Neutrophil (primary cell): Measurements from ENCODE around the gene TAMALIN.

Experiments
- H3K27ac ChIP-seq: fragments of 200-600 bp; sonication (generic); 2 replicates; pipeline ENCODE4 v1.5.1; 2016; ENCODE audit warnings: mild to moderate bottlenecking, moderate library complexity
- H3K27me3 ChIP-seq: fragments of 200-600 bp; sonication (generic); 2 replicates; pipeline ENCODE4 v1.6.0; 2016; ENCODE audit warnings: mild to moderate bottlenecking
- H3K36me3 ChIP-seq: fragments of 200-600 bp; sonication (generic); 2 replicates; pipeline ENCODE4 v1.5.1; 2017
- H3K4me1 ChIP-seq, 2 experiments: fragments of 200-600 bp in 1 of 2; sonication (generic) in 1 of 2; 1 replicate in 1 of 2; 2 replicates in 1 of 2; pipeline versions ENCODE4 v1.5.1 to v1.6.1; 2013 to 2016; ENCODE audit warnings: low read depth in 1 of 2, low read length in 1 of 2, mild to moderate bottlenecking in 1 of 2, moderate library complexity in 1 of 2; ENCODE audit not compliant: control insufficient read depth in 1 of 2, insufficient read depth in 1 of 2
- H3K4me3 ChIP-seq, 2 experiments: fragments of 200-600 bp in 1 of 2; sonication (generic) in 1 of 2; 1 replicate in 1 of 2; 2 replicates in 1 of 2; pipeline ENCODE4 v1.5.1; 2013 to 2016; ENCODE audit warnings: low read depth in 1 of 2, low read length in 1 of 2, mild to moderate bottlenecking in 1 of 2, moderate library complexity in 1 of 2
- H3K9me3 ChIP-seq: fragments of 200-600 bp; sonication (generic); 2 replicates; pipeline ENCODE4 v1.5.1; 2016
- TF ChIP-seq, protein P1 (sequence below): fragments of 200-600 bp; sonication (generic); IDR thresholded peaks from 2 replicates; pipeline ENCODE4 v1.5.1; 2016; ENCODE audit warnings: antibody characterized with exemption

The TAMALIN gene

DNA sequence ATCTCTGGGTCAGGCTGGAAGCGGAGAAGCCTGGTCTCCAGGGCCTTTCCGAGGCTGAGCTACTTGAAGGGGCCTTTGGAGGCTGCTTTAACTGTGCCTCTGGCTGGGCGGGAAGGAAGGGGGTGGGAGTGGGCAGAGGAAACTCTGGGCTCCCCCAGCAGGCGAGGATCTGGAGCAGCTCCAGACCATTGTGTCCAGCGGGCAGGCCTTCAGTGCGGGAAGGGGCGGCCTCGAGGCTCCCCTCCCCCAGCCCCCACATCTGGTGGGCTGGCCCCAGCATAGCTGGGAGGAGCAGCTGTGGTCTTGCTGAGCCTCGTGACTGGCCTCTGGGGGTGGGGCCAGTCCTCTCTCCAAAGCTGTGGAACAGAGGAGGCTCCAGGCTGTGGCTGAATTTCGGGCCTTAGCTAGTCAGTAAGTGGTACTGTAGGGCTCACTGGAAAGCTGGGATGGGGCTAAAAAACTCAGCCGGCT is 3.4 kb downstream of the TAMALIN start:
- Histone ChIP-seq H3K36me3 (no peaks in the 10 kb centered on the region), H3K27ac (no peak overlapping the region), H3K4me3 (no peak overlapping the region)

DNA sequence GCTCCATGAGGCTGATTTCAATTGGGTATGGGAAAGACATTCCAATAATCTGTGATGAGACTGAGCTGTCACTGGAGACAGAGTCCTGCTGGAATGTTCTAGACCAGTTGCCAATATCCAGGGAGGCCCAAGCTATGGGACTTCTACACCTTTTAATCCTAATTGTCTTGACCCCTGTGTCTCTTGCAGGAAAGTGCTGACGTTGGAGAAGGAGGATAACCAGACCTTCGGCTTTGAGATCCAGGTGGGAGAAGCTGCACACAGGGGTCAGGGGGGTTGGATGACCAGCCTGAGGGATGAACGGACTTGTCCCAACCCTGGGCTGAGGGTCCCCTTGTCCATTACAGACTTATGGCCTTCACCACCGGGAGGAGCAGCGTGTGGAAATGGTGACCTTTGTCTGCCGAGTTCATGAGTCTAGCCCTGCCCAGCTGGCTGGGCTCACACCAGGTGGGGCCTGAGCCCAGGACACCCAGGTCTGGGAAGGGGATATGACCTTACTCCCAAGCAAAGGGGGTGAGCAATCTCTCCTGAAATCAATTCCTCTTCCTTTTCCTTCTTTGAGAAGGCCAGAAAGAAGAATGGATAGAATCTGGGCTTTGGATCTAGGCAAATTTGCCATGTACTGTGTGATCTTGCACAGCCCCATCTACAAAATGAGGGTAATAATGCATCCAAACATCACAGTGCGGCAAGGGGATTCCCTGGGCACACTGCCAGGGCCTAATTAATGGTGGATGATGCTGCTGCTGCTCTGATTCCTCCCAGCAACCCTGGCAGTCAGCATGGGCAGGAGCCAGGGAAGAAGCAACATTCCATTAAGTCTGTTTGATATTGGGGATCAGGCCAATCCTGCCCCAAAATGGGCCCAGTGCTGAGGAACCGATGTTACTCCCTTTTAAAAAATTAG is 4.2 kb downstream of the TAMALIN start:
- H3K4me3 ChIP-seq = no peak overlapping the region
- TF ChIP-seq, protein P1, sequence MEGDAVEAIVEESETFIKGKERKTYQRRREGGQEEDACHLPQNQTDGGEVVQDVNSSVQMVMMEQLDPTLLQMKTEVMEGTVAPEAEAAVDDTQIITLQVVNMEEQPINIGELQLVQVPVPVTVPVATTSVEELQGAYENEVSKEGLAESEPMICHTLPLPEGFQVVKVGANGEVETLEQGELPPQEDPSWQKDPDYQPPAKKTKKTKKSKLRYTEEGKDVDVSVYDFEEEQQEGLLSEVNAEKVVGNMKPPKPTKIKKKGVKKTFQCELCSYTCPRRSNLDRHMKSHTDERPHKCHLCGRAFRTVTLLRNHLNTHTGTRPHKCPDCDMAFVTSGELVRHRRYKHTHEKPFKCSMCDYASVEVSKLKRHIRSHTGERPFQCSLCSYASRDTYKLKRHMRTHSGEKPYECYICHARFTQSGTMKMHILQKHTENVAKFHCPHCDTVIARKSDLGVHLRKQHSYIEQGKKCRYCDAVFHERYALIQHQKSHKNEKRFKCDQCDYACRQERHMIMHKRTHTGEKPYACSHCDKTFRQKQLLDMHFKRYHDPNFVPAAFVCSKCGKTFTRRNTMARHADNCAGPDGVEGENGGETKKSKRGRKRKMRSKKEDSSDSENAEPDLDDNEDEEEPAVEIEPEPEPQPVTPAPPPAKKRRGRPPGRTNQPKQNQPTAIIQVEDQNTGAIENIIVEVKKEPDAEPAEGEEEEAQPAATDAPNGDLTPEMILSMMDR = no peak

More for the DNA sequence above, 3.4 kb downstream of the TAMALIN start:
- peaks cover 62% of the 10 kb centered on the region for H3K27me3 ChIP-seq
- H3K9me3 ChIP-seq = no peaks in the 10 kb centered on the region
- TF ChIP-seq, protein P1 = no peak
- peaks cover 23 to 26% of the 10 kb centered on the region in 2 experiments for H3K4me1 ChIP-seq

DNA sequence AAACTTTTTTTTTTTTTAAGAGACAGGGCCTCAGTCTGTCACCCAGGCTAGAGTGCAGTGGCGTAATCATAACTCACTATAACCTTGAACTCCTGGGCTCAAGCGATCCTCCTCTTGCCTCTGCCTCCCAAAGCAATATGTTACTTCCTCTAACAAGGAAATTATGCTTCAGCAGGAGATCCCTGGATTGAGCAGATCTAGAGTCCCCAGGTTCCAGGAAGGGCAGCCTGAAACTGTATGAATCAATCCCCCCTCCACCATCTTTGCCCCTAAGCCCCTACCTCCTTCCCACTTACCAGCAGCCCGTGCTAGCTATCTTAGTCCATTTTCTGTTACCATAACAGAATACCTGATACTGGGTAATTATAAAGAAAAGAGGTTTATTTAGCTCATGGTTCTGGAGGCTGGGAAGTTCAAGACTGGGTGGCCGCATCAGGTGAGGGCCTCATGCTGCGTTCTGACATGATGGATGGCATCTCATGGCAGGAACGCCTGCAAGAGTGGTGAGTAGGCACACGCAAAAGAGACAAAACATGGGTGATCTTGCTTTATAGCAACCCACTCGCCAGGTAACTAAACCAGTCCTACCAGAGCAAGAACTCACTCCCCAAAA is 5.0 kb downstream of the TAMALIN start:
- no peaks in the 10 kb centered on the region for H3K9me3 ChIP-seq
- peaks cover 10 to 11% of the 10 kb centered on the region in 2 experiments for H3K4me1 ChIP-seq
- H3K4me3 ChIP-seq = no peak overlapping the region
- no peaks in the 10 kb centered on the region for H3K36me3 ChIP-seq
- H3K27me3 ChIP-seq = peaks cover 47% of the 10 kb centered on the region
- H3K27ac ChIP-seq = no peak overlapping the region
- TF ChIP-seq, protein P1 = no peak

More for the DNA sequence above, 4.2 kb downstream of the TAMALIN start:
- Histone ChIP-seq H3K27ac (no peak overlapping the region), H3K4me1 (peaks cover 16 to 18% of the 10 kb centered on the region in 2 experiments), H3K9me3 (no peaks in the 10 kb centered on the region), H3K27me3 (peaks cover 54% of the 10 kb centered on the region), H3K36me3 (no peaks in the 10 kb centered on the region)

DNA sequence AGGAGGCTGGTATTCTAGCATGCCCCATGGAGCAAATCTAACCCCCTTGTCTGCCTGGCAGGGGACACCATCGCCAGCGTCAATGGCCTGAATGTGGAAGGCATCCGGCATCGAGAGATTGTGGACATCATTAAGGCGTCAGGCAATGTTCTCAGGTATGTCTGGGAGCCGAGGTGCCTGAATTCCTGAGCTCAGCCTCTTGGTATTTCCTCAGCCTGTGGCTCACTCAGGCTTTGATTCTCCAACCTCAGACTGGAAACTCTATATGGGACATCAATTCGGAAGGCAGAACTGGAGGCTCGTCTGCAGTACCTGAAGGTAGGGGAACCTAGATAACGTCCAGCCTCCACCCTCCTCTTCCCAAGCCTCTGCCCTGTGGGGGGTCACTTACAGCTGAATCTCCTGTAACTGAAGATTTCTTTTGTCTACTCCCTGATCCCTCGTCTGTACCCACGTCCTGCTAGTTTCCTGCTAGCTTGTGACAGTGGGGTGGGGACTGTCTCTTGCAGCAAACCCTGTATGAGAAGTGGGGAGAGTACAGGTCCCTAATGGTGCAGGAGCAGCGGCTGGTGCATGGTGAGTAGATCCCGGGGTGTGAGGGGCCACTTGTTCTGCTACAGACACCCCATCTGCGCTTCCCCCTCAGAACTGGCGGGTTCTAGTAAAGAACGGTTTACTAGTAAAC is 7.0 kb downstream of the TAMALIN start:
- Histone ChIP-seq H3K4me1 (no peaks in the 10 kb centered on the region), H3K27me3 (peaks cover 26% of the 10 kb centered on the region), H3K9me3 (no peaks in the 10 kb centered on the region), H3K4me3 (no peak overlapping the region), H3K36me3 (no peaks in the 10 kb centered on the region), H3K27ac (no peak overlapping the region)
- TF ChIP-seq, protein P1 = no peak

DNA sequence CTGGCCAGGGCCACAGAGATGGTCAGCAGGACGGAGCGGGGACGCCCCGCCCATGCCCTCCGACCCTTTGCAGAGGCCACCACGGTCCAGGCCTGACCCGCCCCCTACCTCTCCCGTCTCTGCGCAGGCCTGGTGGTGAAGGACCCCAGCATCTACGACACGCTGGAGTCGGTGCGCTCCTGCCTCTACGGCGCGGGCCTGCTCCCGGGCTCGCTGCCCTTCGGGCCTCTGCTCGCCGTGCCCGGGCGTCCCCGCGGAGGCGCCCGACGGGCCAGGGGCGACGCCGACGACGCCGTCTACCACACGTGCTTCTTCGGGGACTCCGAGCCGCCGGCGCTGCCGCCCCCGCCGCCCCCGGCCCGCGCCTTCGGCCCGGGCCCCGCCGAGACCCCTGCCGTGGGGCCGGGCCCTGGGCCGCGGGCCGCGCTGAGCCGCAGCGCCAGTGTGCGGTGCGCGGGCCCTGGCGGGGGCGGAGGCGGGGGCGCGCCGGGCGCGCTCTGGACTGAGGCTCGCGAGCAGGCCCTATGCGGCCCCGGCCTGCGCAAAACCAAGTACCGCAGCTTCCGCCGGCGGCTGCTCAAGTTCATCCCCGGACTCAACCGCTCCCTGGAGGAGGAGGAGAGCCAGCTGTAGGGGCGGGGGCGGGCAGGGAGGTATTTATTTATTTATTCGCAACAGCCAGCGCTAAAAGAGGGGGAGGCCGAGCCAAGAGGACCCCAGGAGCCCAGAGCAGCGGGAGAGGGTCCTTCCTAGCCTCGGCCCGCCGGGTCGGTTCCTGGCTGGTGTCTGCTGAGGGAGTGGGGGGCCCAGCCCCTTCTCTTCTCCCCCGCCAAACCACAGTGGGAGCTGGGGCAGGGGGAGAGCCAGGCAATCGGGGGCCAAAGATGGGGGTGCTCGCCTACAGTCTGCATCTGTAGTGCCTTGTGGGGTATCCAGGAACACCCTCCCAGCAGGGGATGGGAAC is 8.1 kb downstream of the TAMALIN start:
- TF ChIP-seq, protein P1 = no peak
- no peaks in the 10 kb centered on the region for H3K4me1 ChIP-seq
- no peak overlapping the region for H3K4me3 ChIP-seq
- no peaks in the 10 kb centered on the region for H3K36me3 ChIP-seq
- peaks cover 17% of the 10 kb centered on the region for H3K27me3 ChIP-seq
- no peaks in the 10 kb centered on the region for H3K9me3 ChIP-seq
- H3K27ac ChIP-seq = no peak overlapping the region
